Measurements from ENCODE around the gene HOXD10.

The HOXD10 gene

DNA sequence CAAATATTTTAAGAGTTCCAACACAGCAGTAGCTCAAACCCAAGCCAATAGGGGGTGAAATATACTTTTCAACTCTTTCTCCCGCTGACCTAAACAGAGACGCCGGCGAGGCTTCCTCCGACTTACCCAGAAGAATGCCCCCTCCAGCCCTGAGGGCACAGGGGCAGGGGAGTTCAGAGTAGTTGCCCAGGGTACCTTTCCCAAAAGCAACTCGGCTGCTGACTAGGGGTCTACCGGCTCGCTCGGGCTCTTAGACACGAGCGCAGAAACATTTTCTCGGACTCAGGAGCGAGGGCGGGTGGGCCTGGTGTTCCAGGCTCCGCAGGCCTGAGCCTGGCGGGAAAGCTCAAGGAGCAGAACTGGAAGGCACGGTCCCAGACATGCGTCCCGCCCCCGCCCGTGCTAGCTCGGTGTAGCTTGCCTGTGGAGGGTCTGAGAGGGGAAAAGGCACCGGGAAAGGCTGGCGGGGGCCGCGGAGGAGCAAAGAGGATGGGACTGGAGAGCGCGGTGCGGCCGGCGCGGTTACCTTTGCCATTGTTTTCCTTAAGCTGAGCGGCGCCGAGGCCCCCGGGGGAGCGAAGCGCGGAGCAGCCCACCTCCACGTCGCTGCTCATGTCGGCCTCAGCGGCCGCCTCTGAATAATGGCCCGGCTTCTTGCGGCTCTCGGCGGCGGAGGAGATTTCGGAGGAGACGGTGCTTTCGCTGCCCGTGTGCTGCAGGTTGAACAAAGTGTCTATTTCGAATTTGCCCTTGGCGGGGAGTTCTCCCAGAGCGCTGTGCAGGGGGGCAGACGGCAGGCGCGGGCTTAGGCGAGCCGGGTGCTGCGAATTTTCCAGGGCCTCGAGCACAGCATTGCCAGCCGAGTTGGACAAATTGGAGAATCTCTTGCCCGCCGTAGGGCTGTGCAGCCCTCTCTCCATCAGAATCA is 33.5 kb upstream of the HOXD10 start:
- no peak overlapping the region for H3K4me3 ChIP-seq (ENCODE audit: low read depth in 1 of 5, low read length in 5 of 5)
- H3K9me3 ChIP-seq (ENCODE audit: control insufficient read depth in 5 of 5, low read length in 5 of 5), result peaks cover 0 to 9% (median 5%) of the 10 kb centered on the region in 5 donors
- peaks cover 84 to 95% (median 93%) of the 10 kb centered on the region in 5 donors for H3K27me3 ChIP-seq (ENCODE audit: control insufficient read depth in 5 of 5, insufficient read depth in 4 of 5, low read length in 5 of 5)
- no peak overlapping the region for H3K27ac ChIP-seq (ENCODE audit: low read depth, low read length)
- peaks cover 0 to 52% (median 36%) of the 10 kb centered on the region in 5 donors for H3K4me1 ChIP-seq (ENCODE audit: control insufficient read depth in 5 of 5, insufficient read depth in 5 of 5, low read length in 5 of 5)
- no peak overlapping the region for H3K9ac ChIP-seq (ENCODE audit: low read length in 5 of 5)
- no peaks in the 10 kb centered on the region for H3K36me3 ChIP-seq (ENCODE audit: control insufficient read depth in 5 of 5, insufficient read depth in 5 of 5, low read length in 5 of 5)

DNA sequence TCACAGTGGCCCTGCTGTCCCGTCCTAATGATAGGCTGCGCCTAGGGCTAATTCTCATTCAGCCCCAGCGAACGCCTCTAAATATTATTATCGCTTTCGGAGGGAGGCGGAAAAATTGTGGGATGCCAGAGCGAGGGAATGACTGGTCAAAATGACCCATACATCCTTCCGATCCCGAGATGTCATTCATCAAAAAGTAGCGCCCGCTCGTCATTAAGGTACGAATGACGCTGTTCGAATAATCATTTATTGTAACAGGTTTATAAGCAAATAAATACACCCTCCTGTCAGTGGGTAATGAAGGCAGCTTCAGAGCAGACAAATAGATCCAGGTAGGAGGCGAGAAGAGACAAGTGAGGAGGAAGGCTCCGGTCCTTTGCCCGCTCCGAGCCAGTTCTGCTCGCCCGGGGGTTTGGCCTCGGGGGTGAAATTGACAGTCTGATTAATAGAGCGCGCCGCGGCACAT is 32.7 kb upstream of the HOXD10 start, which contains the start of gene EVX2:
EVX2 (minus strand) TSS at position 167 of the 466 bp plus-strand sequence. CDS start 186 bp downstream, outside the sequence.
- H3K27ac ChIP-seq (ENCODE audit: low read depth, low read length), result no peak within 1 kb of the TSS
- peaks cover 0 to 58% (median 41%) of the 10 kb centered on the region in 5 donors for H3K4me1 ChIP-seq (ENCODE audit: control insufficient read depth in 5 of 5, insufficient read depth in 5 of 5, low read length in 5 of 5)
- no peak within 1 kb of the TSS for H3K4me3 ChIP-seq (ENCODE audit: low read depth in 1 of 5, low read length in 5 of 5)
- H3K36me3 ChIP-seq (ENCODE audit: control insufficient read depth in 5 of 5, insufficient read depth in 5 of 5, low read length in 5 of 5), result no peaks in the 10 kb centered on the region
- H3K9ac ChIP-seq (ENCODE audit: low read length in 5 of 5), result no peak within 1 kb of the TSS
- H3K27me3 ChIP-seq (ENCODE audit: control insufficient read depth in 5 of 5, insufficient read depth in 4 of 5, low read length in 5 of 5), result peaks cover 83 to 95% (median 93%) of the 10 kb centered on the region in 5 donors
- H3K9me3 ChIP-seq (ENCODE audit: control insufficient read depth in 5 of 5, low read length in 5 of 5), result peaks cover 0 to 7% (median 5%) of the 10 kb centered on the region in 5 donors

DNA sequence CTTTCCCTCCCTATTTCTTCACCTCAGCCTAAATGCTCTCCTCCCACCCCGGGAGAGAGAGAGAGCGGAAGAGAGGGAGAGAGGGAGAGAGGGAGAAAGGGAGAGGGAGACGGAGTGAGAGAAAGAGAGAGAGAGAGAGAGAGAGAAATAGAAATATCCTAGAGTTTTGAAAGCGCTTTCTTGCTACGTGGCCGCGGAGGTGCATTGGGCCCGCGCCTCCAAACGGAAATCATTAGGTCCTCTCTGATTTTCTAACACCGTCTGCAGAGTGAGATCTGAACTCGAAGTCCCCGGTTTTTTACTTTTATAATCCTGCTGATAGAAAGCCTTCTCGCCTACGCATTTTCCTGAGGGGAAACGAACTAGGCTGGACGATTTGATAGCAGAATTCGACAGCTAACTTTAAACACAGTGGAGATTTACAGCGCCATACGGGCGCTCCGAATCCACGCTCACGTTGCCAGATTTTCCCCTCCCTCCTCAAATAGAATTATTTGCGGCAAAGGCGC is 31.9 kb upstream of the HOXD10 start:
- peaks cover 0 to 7% (median 5%) of the 10 kb centered on the region in 5 donors for H3K9me3 ChIP-seq (ENCODE audit: control insufficient read depth in 5 of 5, low read length in 5 of 5)
- no peak overlapping the region for H3K27ac ChIP-seq (ENCODE audit: low read depth, low read length)
- H3K4me1 ChIP-seq (ENCODE audit: control insufficient read depth in 5 of 5, insufficient read depth in 5 of 5, low read length in 5 of 5), result peaks cover 0 to 52% (median 34%) of the 10 kb centered on the region in 5 donors
- H3K36me3 ChIP-seq (ENCODE audit: control insufficient read depth in 5 of 5, insufficient read depth in 5 of 5, low read length in 5 of 5), result no peaks in the 10 kb centered on the region
- H3K27me3 ChIP-seq (ENCODE audit: control insufficient read depth in 5 of 5, insufficient read depth in 4 of 5, low read length in 5 of 5), result peaks cover 83 to 95% (median 93%) of the 10 kb centered on the region in 5 donors
- H3K9ac ChIP-seq (ENCODE audit: low read length in 5 of 5), result no peak overlapping the region
- no peak overlapping the region for H3K4me3 ChIP-seq (ENCODE audit: low read depth in 1 of 5, low read length in 5 of 5)

DNA sequence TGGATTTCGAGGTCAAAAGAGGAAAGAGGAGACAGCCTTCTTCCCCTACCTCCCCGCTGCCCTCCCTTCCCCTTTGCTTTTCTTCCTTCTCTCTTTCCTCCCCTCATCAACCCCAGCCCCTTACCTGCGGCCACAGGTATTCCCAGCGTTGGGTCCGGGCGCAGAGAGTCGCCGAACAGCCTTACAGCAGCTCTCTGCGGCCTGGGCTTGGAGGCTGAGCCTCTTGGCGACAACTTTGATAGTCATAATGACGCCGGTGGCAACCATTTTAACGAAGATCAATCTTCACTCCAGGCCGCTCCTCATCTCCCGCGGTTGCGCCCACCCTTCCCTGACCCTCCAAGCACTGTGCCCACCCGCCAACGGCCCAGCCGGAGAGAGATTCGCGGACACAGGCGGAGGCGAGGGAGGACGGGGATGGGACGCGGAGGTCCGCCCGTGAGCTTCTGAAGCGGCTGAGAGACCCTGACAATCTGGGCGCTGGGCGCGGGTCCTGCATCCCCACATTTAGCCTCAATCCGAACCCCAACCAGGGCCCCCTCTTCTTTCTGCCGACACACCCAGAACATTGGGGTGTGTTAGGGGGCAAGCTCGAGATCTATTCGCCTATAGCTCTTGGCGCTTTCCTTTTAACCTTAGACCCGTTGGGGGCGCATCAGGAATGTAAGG is 31.3 kb upstream of the HOXD10 start:
- Histone ChIP-seq H3K27me3 (ENCODE audit: control insufficient read depth in 5 of 5, insufficient read depth in 4 of 5, low read length in 5 of 5) (peaks cover 87 to 99% (median 97%) of the 10 kb centered on the region in 5 donors), H3K9ac (ENCODE audit: low read length in 5 of 5) (no peak overlapping the region), H3K36me3 (ENCODE audit: control insufficient read depth in 5 of 5, insufficient read depth in 5 of 5, low read length in 5 of 5) (no peaks in the 10 kb centered on the region), H3K4me3 (ENCODE audit: low read depth in 1 of 5, low read length in 5 of 5) (peak overlapping the region in 1 of 5 donors; percentile 10), H3K9me3 (ENCODE audit: control insufficient read depth in 5 of 5, low read length in 5 of 5) (peaks cover 0 to 7% (median 5%) of the 10 kb centered on the region in 5 donors), H3K4me1 (ENCODE audit: control insufficient read depth in 5 of 5, insufficient read depth in 5 of 5, low read length in 5 of 5) (peaks cover 0 to 47% (median 31%) of the 10 kb centered on the region in 5 donors), H3K27ac (ENCODE audit: low read depth, low read length) (no peak overlapping the region)

DNA sequence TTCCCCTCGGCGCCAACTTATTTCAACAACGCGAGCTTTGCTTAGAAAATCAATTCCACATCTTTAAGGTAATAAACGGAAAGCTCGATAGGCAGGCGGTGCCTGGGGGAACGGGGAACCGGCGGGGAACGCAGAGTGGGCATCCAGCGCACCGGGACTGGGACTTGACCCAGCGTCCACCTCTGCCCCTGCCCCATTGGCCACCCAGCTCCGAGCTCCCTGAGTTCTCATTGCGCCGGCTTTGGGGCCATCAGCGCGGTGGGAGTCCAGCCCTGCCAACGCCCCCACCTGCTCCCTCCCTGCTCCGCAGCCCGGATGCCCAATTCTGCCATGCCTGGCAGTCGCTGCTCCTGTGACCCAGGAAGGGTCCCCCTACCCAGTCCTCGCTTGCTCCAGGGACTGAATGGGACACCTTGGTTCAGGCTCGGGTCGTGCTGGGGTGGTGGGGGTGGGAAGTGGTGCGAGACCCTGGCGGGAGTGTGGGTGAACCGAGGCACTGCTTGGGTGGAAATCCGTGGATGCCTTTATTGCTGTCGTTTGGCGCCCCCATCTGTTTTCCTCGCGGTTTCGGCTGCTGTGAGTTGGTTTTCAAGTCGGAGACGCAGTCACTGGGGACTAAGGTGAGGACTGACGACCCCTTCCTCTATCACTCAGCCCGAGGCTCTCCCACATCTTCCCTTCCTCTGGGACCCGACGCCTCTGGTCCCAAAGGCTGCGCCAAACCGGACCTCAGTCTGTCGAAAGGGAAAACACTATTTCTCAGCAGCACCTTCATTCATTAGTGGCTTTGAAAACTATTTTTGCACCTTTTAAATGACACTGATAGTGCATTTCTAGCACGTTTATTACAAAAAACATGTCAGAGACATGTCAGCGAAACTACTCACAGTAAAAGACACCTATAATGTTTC is 30.5 kb upstream of the HOXD10 start:
- no peaks in the 10 kb centered on the region for H3K36me3 ChIP-seq (ENCODE audit: control insufficient read depth in 5 of 5, insufficient read depth in 5 of 5, low read length in 5 of 5)
- H3K4me1 ChIP-seq (ENCODE audit: control insufficient read depth in 5 of 5, insufficient read depth in 5 of 5, low read length in 5 of 5), result peaks cover 0 to 39% (median 25%) of the 10 kb centered on the region in 5 donors
- peaks cover 0 to 7% (median 0%) of the 10 kb centered on the region in 5 donors for H3K9me3 ChIP-seq (ENCODE audit: control insufficient read depth in 5 of 5, low read length in 5 of 5)
- H3K27me3 ChIP-seq (ENCODE audit: control insufficient read depth in 5 of 5, insufficient read depth in 4 of 5, low read length in 5 of 5), result peaks cover 84 to 100% (median 96%) of the 10 kb centered on the region in 5 donors
- H3K9ac ChIP-seq (ENCODE audit: low read length in 5 of 5), result no peak overlapping the region
- peak overlapping the region in 1 of 5 donors; percentile 6 for H3K4me3 ChIP-seq (ENCODE audit: low read depth in 1 of 5, low read length in 5 of 5)
- no peak overlapping the region for H3K27ac ChIP-seq (ENCODE audit: low read depth, low read length)

DNA sequence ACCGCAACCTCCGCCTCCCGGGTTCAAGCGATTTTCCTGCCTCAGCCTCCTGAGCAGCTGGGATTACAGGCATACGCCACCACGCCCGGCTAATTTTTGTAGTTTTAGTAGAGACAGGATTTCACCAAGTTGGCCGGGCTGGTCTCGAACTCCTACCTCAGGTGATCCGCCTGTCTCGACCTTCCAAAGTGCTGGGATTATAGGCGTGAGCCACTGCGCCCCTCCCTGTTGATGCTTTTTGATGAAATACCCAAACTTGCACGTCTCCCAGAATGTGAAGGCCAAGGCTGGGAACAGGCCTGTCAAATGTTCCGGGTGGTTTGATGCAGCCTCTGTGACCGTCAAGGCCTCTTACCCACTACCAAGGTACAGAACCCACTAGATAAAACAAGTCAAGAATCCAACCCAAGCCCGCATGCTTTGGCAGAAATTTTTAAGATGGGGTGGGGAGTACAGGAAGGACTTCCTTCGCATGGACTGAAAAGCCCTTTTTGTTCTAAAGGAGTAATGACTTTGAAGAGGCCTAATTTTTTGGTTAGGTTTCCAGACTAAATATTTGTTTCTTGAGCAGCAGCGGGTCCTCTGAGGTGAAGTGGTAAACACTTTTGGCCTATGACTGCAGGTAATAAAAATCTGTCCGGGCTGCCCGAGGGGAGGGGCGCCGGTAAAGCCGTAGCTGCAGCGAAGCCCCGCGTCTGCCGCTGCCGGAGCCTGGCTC is 29.1 kb upstream of the HOXD10 start:
- H3K4me1 ChIP-seq (ENCODE audit: control insufficient read depth in 5 of 5, insufficient read depth in 5 of 5, low read length in 5 of 5), result peaks cover 2 to 41% (median 31%) of the 10 kb centered on the region in 5 donors
- no peaks in the 10 kb centered on the region for H3K36me3 ChIP-seq (ENCODE audit: control insufficient read depth in 5 of 5, insufficient read depth in 5 of 5, low read length in 5 of 5)
- no peak overlapping the region for H3K27ac ChIP-seq (ENCODE audit: low read depth, low read length)
- peaks cover 0 to 2% (median 0%) of the 10 kb centered on the region in 5 donors for H3K9me3 ChIP-seq (ENCODE audit: control insufficient read depth in 5 of 5, low read length in 5 of 5)
- H3K9ac ChIP-seq (ENCODE audit: low read length in 5 of 5), result no peak overlapping the region
- peak overlapping the region in 3 of 5 donors; percentile 37 to 61 (median 47) for H3K4me3 ChIP-seq (ENCODE audit: low read depth in 1 of 5, low read length in 5 of 5)
- H3K27me3 ChIP-seq (ENCODE audit: control insufficient read depth in 5 of 5, insufficient read depth in 4 of 5, low read length in 5 of 5), result peaks cover 86 to 99% (median 93%) of the 10 kb centered on the region in 5 donors

DNA sequence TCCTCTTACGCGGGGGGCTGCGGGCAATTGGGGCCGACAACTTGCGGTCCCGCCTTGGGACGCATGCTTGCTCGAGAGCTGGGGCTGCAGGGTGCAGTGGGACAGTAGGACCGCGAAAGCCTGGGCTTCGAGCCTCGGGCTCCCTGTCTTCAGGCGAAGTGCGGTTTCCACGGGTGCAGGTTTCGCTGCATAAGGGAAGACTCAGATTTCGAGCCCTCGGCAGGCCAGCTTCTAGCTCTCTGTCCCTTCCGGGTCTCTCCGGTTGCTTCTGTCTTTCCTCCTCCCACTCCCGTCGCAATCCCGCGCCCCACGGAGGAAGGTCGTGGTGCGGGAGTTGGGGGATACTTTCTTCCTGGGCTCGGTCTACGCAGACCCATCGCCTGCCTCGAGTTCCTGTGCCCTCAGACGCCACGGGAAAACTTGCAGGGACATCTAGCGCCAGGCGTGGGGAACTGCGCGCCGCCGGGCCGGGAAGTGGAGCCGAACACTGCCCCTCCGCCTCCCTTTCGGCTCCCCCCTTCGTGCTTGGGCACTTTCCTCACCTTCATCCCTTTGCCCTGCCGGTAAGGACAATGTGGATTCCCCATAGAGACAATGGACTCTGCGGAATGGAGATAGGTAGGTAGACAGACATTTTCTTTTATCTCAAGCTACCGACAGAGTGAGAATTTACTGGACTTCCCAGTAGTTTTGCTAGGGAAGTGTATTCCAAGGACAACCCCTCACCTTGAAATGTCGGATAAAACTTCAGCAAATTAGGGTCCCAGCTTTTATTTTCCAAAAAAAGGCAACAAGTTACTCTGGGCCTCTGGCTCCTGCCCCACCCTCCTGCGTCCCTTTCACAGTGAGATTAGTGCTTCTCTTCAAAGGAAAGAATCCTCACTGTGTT is 28.3 kb upstream of the HOXD10 start:
- H3K36me3 ChIP-seq (ENCODE audit: control insufficient read depth in 5 of 5, insufficient read depth in 5 of 5, low read length in 5 of 5), result no peaks in the 10 kb centered on the region
- H3K27ac ChIP-seq (ENCODE audit: low read depth, low read length), result no peak overlapping the region
- peaks cover 81 to 96% (median 88%) of the 10 kb centered on the region in 5 donors for H3K27me3 ChIP-seq (ENCODE audit: control insufficient read depth in 5 of 5, insufficient read depth in 4 of 5, low read length in 5 of 5)
- H3K9me3 ChIP-seq (ENCODE audit: control insufficient read depth in 5 of 5, low read length in 5 of 5), result peaks cover 0 to 2% (median 0%) of the 10 kb centered on the region in 5 donors
- peak overlapping the region in 1 of 5 donors; percentile 13 for H3K9ac ChIP-seq (ENCODE audit: low read length in 5 of 5)
- peak overlapping the region; percentile 23 to 61 (median 47) for H3K4me3 ChIP-seq (ENCODE audit: low read depth in 1 of 5, low read length in 5 of 5)
- peaks cover 2 to 43% (median 31%) of the 10 kb centered on the region in 5 donors for H3K4me1 ChIP-seq (ENCODE audit: control insufficient read depth in 5 of 5, insufficient read depth in 5 of 5, low read length in 5 of 5)
